Measurements from ENCODE around the gene SHANK1.

GRCh38 chr19:50632151-50632835, 87.3 kb downstream of the SHANK1 start:
- TF ChIP-seq CTCF (IDR thresholded peaks at IDR 0.05) (no peak), POLR2A (IDR thresholded peaks at IDR 0.05) (no peak)
